NB4 (cell line): ENCODE data around the gene COL2A1.

ENCODE experiments used
- DNase-seq: peaks from one replicate; pipeline ENCODE4 v3.0.0; 2010; ENCODE audit warnings: low read depth
- H3K4me3 ChIP-seq: one replicate; pipeline ENCODE4 v1.5.1; 2011; ENCODE audit warnings: mild to moderate bottlenecking, low read depth, low read length, moderate library complexity
- MYC ChIP-seq: IDR thresholded peaks from 2 replicates; pipeline ENCODE4 v1.6.1; 2011; ENCODE audit warnings: low read depth, low read length
- POLR2A ChIP-seq: IDR thresholded peaks from 2 replicates; pipeline ENCODE4 v1.6.1; 2011; ENCODE audit warnings: mild to moderate bottlenecking; ENCODE audit not compliant: insufficient read length; ENCODE audit errors: extremely low read depth
- TF ChIP-seq, protein P1 (sequence below): IDR thresholded peaks from one replicate; pipeline ENCODE4 v1.5.1; 2012; ENCODE audit warnings: low read depth, low read length
- TF ChIP-seq, protein P2 (sequence below): IDR thresholded peaks from 2 replicates; pipeline ENCODE4 v1.6.1; 2011; ENCODE audit warnings: low read depth, low read length

Gene COL2A1

DNA sequence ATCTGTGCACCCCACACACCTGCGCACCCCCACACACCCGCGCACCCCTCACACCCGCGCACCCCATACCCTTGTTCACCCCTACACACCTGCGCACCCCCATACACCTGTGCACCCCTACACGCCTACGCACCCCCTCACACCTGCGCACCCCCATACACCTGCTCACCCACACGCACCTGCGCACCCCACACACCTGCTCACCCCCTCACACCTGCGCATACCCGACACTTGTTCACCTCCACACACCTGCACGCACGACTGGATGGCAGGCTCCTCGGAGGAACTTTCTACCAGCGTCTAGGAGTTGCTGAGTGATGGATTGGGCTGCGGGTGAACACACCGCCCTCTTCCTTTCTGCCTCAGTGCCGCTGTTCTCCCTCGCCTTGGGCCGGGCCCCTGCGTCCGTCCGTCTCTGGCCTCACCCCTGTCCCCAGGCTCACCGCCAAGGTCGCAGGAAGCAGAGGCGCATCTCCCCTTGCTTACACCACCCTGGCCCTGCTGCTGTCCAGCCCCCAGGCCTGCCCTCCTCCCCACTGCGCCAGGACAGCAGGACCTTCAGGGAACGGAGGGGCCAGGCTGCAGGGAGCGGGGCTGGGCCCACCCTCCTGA is 61.6 kb downstream of the COL2A1 start:
- DNase-seq: no peak
- H3K4me3 ChIP-seq: no peak overlapping the region
- TF ChIP-seq MYC (no peak), POLR2A (no peak)
- TF ChIP-seq, protein P1, sequence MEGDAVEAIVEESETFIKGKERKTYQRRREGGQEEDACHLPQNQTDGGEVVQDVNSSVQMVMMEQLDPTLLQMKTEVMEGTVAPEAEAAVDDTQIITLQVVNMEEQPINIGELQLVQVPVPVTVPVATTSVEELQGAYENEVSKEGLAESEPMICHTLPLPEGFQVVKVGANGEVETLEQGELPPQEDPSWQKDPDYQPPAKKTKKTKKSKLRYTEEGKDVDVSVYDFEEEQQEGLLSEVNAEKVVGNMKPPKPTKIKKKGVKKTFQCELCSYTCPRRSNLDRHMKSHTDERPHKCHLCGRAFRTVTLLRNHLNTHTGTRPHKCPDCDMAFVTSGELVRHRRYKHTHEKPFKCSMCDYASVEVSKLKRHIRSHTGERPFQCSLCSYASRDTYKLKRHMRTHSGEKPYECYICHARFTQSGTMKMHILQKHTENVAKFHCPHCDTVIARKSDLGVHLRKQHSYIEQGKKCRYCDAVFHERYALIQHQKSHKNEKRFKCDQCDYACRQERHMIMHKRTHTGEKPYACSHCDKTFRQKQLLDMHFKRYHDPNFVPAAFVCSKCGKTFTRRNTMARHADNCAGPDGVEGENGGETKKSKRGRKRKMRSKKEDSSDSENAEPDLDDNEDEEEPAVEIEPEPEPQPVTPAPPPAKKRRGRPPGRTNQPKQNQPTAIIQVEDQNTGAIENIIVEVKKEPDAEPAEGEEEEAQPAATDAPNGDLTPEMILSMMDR: no peak
- TF ChIP-seq, protein P2, sequence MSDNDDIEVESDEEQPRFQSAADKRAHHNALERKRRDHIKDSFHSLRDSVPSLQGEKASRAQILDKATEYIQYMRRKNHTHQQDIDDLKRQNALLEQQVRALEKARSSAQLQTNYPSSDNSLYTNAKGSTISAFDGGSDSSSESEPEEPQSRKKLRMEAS: no peak

DNA sequence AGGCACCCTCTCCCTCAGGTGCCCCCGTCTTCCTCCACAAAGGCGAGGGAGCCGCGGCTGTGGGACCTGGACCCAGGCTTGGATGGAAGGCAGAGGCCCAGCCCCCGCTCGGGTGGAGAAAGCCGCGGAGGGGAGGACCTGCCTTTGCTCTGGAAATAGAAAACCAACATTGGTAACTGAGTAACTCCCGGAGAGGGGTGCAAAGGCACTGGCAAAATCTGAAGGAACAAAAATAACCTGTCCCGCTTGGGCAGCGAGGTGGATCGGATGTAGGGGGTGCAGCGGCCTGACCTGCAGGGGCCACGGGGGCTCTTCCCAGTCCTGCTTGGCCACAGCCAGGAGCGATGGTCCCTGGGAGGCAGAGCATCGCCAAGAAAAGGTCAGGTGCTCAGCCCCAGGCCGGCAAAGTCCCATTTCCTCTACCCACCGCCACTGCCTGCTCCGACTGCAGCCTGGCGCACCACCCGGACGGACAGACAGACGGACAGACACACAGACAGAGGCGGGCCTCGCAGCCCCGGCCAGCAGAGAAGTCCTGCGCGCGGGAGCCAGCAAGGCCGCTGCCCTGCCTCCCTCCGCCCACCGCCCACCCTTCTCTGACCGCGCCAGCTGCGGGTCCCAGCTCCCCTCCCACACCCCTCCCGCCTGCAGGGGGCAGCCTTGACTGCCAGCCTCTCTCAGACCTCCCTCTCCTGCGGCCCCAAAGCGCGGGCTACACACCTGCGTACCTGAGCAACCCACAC is 62.2 kb downstream of the COL2A1 start:
- TF ChIP-seq, protein P1: peak; percentile 37
- TF ChIP-seq MYC: no peak
- no peak overlapping the region for H3K4me3 ChIP-seq
- peak; percentile 43 for DNase-seq

DNA sequence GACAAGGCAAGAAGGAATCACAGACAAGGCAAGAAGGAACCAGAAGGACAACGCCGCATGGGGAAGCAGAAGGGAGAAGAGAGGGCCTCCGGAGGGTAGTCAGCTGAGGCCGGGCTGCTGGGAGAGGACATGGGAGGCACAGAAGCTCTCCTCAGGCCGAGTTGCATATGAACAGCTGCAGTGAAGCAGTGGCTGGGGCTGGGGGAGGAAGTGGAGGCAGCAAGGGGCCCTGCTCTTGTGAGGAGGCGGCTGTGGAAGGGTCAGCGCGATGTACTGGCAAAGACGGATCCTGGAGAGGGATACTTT is 62.8 kb downstream of the COL2A1 start:
- H3K4me3 ChIP-seq: no peak overlapping the region
- no peak for DNase-seq
- TF ChIP-seq MYC: no peak
- TF ChIP-seq, protein P1: no peak
- TF ChIP-seq, protein P2: no peak
- TF ChIP-seq POLR2A: no peak

DNA sequence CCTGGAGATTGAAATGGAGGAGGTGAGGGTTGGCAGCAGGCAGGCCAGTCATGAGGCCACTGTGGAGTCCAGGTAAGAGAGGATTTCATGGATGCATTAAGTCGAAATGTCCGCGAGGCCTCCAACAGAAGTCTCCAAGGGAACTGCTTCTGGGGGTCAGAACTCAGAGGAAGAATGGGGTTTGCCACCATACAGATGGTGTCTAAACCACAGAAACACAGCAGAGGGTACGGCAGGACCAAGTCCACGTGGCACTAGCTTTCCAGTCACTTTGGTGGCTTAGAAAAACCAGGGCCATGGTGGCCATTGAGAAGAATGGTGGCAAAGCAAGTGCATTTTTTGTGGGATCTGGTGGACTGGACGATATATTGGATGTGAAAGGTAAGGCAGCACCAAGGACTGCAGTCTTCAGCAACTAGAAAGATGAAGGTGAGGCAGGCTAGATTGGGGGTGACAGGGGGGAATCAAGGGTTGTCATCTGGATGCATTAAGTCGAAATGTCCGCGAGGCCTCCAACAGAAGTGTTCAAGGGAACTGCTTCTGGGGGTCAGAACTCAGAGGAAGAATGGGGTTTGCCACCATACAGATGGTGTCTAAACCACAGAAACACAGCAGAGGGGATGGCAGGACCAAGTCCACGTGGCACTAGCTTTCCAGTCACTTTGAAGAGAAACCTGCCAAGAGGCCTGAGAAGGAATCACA is 63.4 kb downstream of the COL2A1 start:
- TF ChIP-seq MYC (no peak), POLR2A (no peak)
- TF ChIP-seq, protein P1: no peak
- TF ChIP-seq, protein P2: no peak
- no peak for DNase-seq
- no peak overlapping the region for H3K4me3 ChIP-seq

DNA sequence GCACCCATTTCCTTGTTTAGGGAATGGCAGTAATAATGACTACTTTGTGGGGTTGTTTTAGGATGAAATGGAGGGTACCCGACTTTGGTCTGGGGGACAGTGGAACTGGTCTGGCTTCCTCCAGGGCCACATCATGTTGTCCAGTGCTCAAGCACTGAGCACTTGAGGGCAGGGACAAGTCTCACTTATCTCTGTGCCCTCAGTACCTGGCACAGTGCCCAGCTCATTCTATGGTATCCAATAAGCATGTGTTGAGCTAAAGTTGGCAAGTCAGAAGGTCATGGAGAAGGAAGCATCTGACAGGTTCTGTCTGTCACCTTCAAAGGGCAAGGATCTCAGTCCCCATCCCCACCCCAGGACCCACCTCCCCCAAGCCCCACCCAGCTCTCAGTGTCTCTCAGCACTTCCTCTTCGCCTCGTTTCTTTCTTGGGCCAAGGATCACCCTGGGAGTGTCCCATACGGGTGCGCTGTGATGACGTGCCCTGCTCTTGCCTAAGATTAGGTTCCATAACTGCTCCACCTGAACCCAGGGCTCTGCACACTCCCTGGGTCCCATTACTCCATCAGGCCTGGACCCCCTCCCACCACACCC is 65.2 kb downstream of the COL2A1 start:
- TF ChIP-seq POLR2A (no peak), MYC (no peak)
- TF ChIP-seq, protein P2: no peak
- TF ChIP-seq, protein P1: no peak
- DNase-seq: no peak
- no peak overlapping the region for H3K4me3 ChIP-seq
